K562 (cell line): ENCODE data around the gene YBX2. TPM values are rescaled to one million over a fixed set of nuclear protein-coding genes. Genes with fewer than 3 reads are reported as not detected.

Experiments used
- FOSL1 ChIP-seq: fragments of 200-800 bp; sonication (Bioruptor generic); conservative IDR thresholded peaks from 2 replicates; pipeline ENCODE4 v1.6.1; 2016; ENCODE audit warnings: missing genetic modification characterization, missing compliant biosample characterization
- FOXJ3 ChIP-seq: sonication (generic); formaldehyde crosslinking; IDR thresholded peaks from 2 replicates; pipeline ENCODE4 v1.4.0; 2020; ENCODE audit warnings: mild to moderate bottlenecking, missing genetic modification reagents
- ILF3 ChIP-seq: fragments of 450-650 bp; IDR thresholded peaks from 2 replicates; pipeline ENCODE4 v1.6.1; 2018; ENCODE audit warnings: antibody characterized with exemption, mild to moderate bottlenecking, moderate library complexity, borderline replicate concordance
- POLR2G ChIP-seq: fragments of 200-400 bp; formaldehyde crosslinking; IDR thresholded peaks from 2 replicates; pipeline ENCODE4 v1.6.1; 2017; ENCODE audit warnings: low read depth, mild to moderate bottlenecking, antibody characterized with exemption, low read length, moderate library complexity
- ZNF143 ChIP-seq: sonication (generic); formaldehyde crosslinking; IDR thresholded peaks from 2 replicates; pipeline ENCODE4 v1.9.0; 2022; ENCODE audit warnings: mild to moderate bottlenecking, missing genetic modification reagents
- polyA plus RNA-seq, 8 experiments: library from polyadenylated mRNA; depleted of rRNA in 4 of 8; stranded (reverse) in 5 of 8; unstranded in 3 of 8; fragments of >200 nt; fragmentation: Nextera tagmentation in 2 of 8; fragmentation: Illumina TruSeq in 1 of 8; extraction: Ambion mirVana in 2 of 8; extraction: Trizol in 1 of 8; gene quantifications; 2 replicates each; pipeline versions ENCODE4 v1.2.1 to v1.2.3, GENCODE V29; 2011 to 2014; ENCODE audit warnings: inconsistent platforms in 1 of 8, missing spikeins in 1 of 8
- total RNA-seq, 7 experiments: library from RNA; depleted of rRNA in 6 of 7; stranded (reverse); fragments of >200 nt in 6 of 7; fragmentation: Illumina TruSeq in 2 of 7; extraction: Trizol in 2 of 7; gene quantifications; 2 replicates each; pipeline versions ENCODE4 v1.2.1 to v1.2.3, GENCODE V29; 2011 to 2021; ENCODE audit warnings: low replicate concordance in 1 of 7
- TF ChIP-seq, protein P1 (sequence below): fragments of 450-650 bp; formaldehyde crosslinking; IDR thresholded peaks from 2 replicates; pipeline ENCODE4 v1.4.0; 2020; ENCODE audit warnings: mild to moderate bottlenecking, moderate library complexity
- TF ChIP-seq, protein P2 (sequence below): fragments of 250-450 bp; sonication (Bioruptor Pico); IDR thresholded peaks from 2 replicates; pipeline ENCODE4 v1.5.0; 2021; ENCODE audit warnings: mild to moderate bottlenecking, borderline replicate concordance
- TF ChIP-seq, protein P3 (sequence below): fragments of 450-650 bp; IDR thresholded peaks from 2 replicates; pipeline ENCODE4 v1.7.1; 2018; ENCODE audit warnings: mild to moderate bottlenecking, low read depth; ENCODE audit not compliant: partially characterized antibody
- TF ChIP-seq, protein P4 (sequence below): sonication (generic); formaldehyde crosslinking; IDR thresholded peaks from 2 replicates; pipeline ENCODE4 v1.8.0; 2023; ENCODE audit warnings: mild to moderate bottlenecking, missing genetic modification reagents
- TF ChIP-seq, protein P5 (sequence below): fragments of 450-650 bp; IDR thresholded peaks from 2 replicates; pipeline ENCODE4 v1.6.1; 2014; ENCODE audit warnings: low read depth, mild to moderate bottlenecking, moderate library complexity, borderline replicate concordance
- TF ChIP-seq, protein P6 (sequence below): sonication (generic); formaldehyde crosslinking; IDR thresholded peaks from 2 replicates; pipeline ENCODE4 v1.8.1; 2023; ENCODE audit warnings: mild to moderate bottlenecking, missing genetic modification reagents

Gene YBX2
- total and polyA plus RNA-seq, 9 of the 15 experiments (the other 6 are each of a cell fraction or from before 2014, with no cell fraction given), result 0.03 to 0.59 (median 0.27) TPM; not detected in 6

DNA sequence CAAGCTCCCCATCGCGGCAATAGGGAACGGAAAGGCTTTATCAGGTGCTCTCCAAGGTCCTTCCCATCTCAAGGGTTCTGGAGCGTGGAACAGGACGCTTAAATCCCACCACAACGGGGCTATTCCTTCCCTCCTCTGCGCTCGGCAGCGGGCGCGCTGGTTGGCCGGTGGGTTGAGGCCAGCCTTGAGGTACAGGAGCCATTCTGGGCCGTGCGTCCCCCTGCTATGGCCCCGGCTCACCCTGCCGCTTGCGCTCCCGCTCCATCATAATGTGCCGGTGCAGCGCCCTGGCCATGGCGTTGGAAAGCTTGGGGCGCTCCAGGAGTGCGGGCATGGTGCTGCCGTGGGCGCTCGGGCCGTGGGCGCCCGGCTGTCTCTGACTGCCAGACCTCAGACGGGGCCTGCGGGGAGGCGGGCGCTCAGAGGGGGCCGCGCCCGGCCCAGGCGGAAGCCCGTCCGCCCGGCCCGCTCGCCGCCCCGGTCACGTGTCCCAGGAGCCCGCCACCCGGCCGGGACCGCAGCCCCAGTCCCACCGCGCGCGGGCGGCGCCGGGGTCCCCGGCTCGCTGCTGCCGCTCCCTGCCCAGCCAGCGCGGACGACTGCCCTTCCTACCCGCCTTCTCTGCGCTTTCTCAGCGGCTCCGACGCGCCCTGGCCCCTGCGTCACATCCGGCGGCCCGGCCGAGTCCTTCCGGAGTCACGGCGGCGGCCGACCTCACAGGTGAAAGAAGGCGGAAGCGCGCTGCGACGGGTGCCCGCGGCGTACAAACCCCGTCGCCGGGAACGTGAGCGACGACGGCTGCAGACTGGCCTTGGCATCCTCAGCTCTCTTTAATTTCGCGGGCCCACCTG lies 20.5 kb upstream of the YBX2 start, which contains the start of gene GPS2 (continued):
- TF ChIP-seq, protein P1, sequence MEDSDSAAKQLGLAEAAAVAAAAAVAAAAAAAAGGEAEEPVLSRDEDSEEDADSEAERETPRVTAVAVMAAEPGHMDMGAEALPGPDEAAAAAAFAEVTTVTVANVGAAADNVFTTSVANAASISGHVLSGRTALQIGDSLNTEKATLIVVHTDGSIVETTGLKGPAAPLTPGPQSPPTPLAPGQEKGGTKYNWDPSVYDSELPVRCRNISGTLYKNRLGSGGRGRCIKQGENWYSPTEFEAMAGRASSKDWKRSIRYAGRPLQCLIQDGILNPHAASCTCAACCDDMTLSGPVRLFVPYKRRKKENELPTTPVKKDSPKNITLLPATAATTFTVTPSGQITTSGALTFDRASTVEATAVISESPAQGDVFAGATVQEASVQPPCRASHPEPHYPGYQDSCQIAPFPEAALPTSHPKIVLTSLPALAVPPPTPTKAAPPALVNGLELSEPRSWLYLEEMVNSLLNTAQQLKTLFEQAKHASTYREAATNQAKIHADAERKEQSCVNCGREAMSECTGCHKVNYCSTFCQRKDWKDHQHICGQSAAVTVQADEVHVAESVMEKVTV (CRISPR knock-in tag), result no peak
- no peak for TF ChIP-seq FOXJ3
- TF ChIP-seq, protein P2, sequence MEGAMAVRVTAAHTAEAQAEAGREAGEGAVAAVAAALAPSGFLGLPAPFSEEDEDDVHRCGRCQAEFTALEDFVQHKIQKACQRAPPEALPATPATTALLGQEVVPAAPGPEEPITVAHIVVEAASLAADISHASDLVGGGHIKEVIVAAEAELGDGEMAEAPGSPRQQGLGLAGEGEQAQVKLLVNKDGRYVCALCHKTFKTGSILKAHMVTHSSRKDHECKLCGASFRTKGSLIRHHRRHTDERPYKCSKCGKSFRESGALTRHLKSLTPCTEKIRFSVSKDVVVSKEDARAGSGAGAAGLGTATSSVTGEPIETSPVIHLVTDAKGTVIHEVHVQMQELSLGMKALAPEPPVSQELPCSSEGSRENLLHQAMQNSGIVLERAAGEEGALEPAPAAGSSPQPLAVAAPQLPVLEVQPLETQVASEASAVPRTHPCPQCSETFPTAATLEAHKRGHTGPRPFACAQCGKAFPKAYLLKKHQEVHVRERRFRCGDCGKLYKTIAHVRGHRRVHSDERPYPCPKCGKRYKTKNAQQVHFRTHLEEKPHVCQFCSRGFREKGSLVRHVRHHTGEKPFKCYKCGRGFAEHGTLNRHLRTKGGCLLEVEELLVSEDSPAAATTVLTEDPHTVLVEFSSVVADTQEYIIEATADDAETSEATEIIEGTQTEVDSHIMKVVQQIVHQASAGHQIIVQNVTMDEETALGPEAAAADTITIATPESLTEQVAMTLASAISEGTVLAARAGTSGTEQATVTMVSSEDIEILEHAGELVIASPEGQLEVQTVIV, result no peak
- TF ChIP-seq, protein P3, sequence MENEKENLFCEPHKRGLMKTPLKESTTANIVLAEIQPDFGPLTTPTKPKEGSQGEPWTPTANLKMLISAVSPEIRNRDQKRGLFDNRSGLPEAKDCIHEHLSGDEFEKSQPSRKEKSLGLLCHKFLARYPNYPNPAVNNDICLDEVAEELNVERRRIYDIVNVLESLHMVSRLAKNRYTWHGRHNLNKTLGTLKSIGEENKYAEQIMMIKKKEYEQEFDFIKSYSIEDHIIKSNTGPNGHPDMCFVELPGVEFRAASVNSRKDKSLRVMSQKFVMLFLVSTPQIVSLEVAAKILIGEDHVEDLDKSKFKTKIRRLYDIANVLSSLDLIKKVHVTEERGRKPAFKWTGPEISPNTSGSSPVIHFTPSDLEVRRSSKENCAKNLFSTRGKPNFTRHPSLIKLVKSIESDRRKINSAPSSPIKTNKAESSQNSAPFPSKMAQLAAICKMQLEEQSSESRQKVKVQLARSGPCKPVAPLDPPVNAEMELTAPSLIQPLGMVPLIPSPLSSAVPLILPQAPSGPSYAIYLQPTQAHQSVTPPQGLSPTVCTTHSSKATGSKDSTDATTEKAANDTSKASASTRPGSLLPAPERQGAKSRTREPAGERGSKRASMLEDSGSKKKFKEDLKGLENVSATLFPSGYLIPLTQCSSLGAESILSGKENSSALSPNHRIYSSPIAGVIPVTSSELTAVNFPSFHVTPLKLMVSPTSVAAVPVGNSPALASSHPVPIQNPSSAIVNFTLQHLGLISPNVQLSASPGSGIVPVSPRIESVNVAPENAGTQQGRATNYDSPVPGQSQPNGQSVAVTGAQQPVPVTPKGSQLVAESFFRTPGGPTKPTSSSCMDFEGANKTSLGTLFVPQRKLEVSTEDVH, result peak; percentile 89
- TF ChIP-seq, protein P4, sequence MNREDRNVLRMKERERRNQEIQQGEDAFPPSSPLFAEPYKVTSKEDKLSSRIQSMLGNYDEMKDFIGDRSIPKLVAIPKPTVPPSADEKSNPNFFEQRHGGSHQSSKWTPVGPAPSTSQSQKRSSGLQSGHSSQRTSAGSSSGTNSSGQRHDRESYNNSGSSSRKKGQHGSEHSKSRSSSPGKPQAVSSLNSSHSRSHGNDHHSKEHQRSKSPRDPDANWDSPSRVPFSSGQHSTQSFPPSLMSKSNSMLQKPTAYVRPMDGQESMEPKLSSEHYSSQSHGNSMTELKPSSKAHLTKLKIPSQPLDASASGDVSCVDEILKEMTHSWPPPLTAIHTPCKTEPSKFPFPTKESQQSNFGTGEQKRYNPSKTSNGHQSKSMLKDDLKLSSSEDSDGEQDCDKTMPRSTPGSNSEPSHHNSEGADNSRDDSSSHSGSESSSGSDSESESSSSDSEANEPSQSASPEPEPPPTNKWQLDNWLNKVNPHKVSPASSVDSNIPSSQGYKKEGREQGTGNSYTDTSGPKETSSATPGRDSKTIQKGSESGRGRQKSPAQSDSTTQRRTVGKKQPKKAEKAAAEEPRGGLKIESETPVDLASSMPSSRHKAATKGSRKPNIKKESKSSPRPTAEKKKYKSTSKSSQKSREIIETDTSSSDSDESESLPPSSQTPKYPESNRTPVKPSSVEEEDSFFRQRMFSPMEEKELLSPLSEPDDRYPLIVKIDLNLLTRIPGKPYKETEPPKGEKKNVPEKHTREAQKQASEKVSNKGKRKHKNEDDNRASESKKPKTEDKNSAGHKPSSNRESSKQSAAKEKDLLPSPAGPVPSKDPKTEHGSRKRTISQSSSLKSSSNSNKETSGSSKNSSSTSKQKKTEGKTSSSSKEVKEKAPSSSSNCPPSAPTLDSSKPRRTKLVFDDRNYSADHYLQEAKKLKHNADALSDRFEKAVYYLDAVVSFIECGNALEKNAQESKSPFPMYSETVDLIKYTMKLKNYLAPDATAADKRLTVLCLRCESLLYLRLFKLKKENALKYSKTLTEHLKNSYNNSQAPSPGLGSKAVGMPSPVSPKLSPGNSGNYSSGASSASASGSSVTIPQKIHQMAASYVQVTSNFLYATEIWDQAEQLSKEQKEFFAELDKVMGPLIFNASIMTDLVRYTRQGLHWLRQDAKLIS (CRISPR knock-in tag), result peak; percentile 38; the same call in 1 of the 2 replicates
- TF ChIP-seq ZNF143 (CRISPR knock-in tag), result no peak
- TF ChIP-seq, protein P5, sequence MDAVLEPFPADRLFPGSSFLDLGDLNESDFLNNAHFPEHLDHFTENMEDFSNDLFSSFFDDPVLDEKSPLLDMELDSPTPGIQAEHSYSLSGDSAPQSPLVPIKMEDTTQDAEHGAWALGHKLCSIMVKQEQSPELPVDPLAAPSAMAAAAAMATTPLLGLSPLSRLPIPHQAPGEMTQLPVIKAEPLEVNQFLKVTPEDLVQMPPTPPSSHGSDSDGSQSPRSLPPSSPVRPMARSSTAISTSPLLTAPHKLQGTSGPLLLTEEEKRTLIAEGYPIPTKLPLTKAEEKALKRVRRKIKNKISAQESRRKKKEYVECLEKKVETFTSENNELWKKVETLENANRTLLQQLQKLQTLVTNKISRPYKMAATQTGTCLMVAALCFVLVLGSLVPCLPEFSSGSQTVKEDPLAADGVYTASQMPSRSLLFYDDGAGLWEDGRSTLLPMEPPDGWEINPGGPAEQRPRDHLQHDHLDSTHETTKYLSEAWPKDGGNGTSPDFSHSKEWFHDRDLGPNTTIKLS, result 0 out of 2 replicates have a peak, but pooled peaks have one; percentile 42
- no peak for TF ChIP-seq ILF3
- TF ChIP-seq POLR2G, result peak; percentile 92
- no peak; the same call in 1 of the 2 replicates for TF ChIP-seq FOSL1 (tag)
- TF ChIP-seq, protein P6, sequence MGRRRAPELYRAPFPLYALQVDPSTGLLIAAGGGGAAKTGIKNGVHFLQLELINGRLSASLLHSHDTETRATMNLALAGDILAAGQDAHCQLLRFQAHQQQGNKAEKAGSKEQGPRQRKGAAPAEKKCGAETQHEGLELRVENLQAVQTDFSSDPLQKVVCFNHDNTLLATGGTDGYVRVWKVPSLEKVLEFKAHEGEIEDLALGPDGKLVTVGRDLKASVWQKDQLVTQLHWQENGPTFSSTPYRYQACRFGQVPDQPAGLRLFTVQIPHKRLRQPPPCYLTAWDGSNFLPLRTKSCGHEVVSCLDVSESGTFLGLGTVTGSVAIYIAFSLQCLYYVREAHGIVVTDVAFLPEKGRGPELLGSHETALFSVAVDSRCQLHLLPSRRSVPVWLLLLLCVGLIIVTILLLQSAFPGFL, result no peak
